ENCODE results near the gene CALN1. TPM values are rescaled to one million over a fixed set of nuclear protein-coding genes. Genes with fewer than 3 reads are reported as not detected.

The CALN1 gene
- total and polyA plus RNA-seq, 9 of the 15 experiments (the other 6 are each of a cell fraction or from before 2014, with no cell fraction given), result 1.4 to 7.5 (median 3.3) TPM

DNA sequence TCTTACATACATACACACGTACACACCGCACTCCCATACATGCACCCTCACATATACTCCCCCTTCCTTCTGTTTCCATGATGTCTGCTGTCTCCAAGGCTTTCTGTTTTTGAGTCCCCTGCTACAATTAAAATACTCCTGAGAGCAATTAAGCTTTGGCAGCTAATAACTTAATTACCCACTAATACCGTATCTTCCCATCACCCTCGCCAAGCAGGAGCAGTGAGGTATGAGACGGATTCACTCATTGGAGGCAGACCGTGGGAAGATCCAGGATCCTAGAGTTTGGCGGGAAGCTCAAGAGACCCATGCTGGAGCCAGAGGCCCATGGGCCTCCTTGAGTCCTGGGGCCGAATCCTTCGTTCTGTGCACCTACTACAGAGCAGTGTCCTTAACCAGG, 1.7 kb upstream of the CALN1 start:
- Histone ChIP-seq H3K27ac (ENCODE audit: extremely low read depth, low read depth, low read length) (no peak overlapping the region), H3K9me3 (replicated peaks; ENCODE audit: control insufficient read depth, insufficient read depth, low read depth, low read length) (no peaks in the 10 kb centered on the region; the same call in 1 of the 2 replicates), H3K4me1 (replicated peaks in 1 of 2; ENCODE audit: control insufficient read depth in 2 of 2, insufficient read depth in 2 of 2, low read length in 2 of 2) (no peaks in the 10 kb centered on the region), H3K4me3 (no peak overlapping the region), H3K4me2 (ENCODE audit: insufficient read depth, low read length) (no peak overlapping the region), H3K9ac (ENCODE audit: insufficient read depth in 1 of 2, low read depth in 2 of 2, low read length in 2 of 2) (no peak overlapping the region), H3K9me1 (ENCODE audit: control insufficient read depth, insufficient read depth, low read length) (no peaks in the 10 kb centered on the region), H2AFZ (ENCODE audit: low read depth, low read length) (no peak overlapping the region), H3K27me3 (ENCODE audit: control insufficient read depth in 2 of 2, insufficient read depth in 2 of 2, low read length in 2 of 2) (peaks cover 0 to 16% of the 10 kb centered on the region in 2 experiments; a peak in 1 of 5 replicates), H3K36me3 (ENCODE audit: control insufficient read depth, insufficient read depth, low read length) (no peaks in the 10 kb centered on the region), H3K79me2 (ENCODE audit: control insufficient read depth, insufficient read depth, low read length) (peaks cover 11% of the 10 kb centered on the region; the same call in 2 of the 3 replicates), H4K20me1 (replicated peaks; ENCODE audit: control insufficient read depth, insufficient read depth, low read length) (no peaks in the 10 kb centered on the region)
- intact Hi-C loops (cut with micrococcal nuclease), result no loop called here
- FAIRE-seq (no peak), ATAC-seq (no peak), DNase-seq (ENCODE audit: extremely low read depth in 1 of 4, low spot score in 3 of 4) (no peak)
- WGBS (ENCODE audit: insufficient coverage, low coverage, missing lambda C conversion rate), result under 1% methylated on average over 9 of the region's 9 CpGs
- ChIA-PET POLR2A (no interaction called here), CTCF (ENCODE audit: low intra/inter-chr PET ratio) (no interaction called here)
- in situ Hi-C loops (cut with MboI), result no loop called here
- no TSS peak for BruUV-seq (replicated peaks)
- TF ChIP-seq KDM5B (IDR thresholded peaks at IDR 0.05; ENCODE audit: insufficient replicate concordance, low read depth, low read length) (no peak), HMG20A (CRISPR knock-in tag; conservative IDR thresholded peaks at IDR 0.05) (no peak), KLF13 (tag; IDR thresholded peaks at IDR 0.05; ENCODE audit: borderline replicate concordance, low read depth) (no peak), BACH1 (tag; IDR thresholded peaks at IDR 0.05) (no peak), ZNF445 (CRISPR knock-in tag; IDR thresholded peaks at IDR 0.05; ENCODE audit: low read depth) (no peak), C11orf30 (IDR thresholded peaks at IDR 0.05; ENCODE audit: low read depth) (no peak), SMARCC2 (IDR thresholded peaks at IDR 0.05; ENCODE audit: low read depth) (no peak), SNRNP70 (optimal IDR thresholded peaks at IDR 0.05; ENCODE audit: low read depth, low read length) (no peak), RBFOX2 (IDR thresholded peaks at IDR 0.05; ENCODE audit: low read depth, low read length) (no peak), CAMTA2 (CRISPR knock-in tag; conservative IDR thresholded peaks at IDR 0.05) (no peak)
- TF ChIP-seq, protein P1, sequence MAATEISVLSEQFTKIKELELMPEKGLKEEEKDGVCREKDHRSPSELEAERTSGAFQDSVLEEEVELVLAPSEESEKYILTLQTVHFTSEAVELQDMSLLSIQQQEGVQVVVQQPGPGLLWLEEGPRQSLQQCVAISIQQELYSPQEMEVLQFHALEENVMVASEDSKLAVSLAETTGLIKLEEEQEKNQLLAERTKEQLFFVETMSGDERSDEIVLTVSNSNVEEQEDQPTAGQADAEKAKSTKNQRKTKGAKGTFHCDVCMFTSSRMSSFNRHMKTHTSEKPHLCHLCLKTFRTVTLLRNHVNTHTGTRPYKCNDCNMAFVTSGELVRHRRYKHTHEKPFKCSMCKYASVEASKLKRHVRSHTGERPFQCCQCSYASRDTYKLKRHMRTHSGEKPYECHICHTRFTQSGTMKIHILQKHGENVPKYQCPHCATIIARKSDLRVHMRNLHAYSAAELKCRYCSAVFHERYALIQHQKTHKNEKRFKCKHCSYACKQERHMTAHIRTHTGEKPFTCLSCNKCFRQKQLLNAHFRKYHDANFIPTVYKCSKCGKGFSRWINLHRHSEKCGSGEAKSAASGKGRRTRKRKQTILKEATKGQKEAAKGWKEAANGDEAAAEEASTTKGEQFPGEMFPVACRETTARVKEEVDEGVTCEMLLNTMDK (IDR thresholded peaks at IDR 0.05; ENCODE audit: borderline replicate concordance, insufficient read depth, low read depth, low read length, poor library complexity, severe bottlenecking), result no peak
- TF ChIP-seq, protein P2, sequence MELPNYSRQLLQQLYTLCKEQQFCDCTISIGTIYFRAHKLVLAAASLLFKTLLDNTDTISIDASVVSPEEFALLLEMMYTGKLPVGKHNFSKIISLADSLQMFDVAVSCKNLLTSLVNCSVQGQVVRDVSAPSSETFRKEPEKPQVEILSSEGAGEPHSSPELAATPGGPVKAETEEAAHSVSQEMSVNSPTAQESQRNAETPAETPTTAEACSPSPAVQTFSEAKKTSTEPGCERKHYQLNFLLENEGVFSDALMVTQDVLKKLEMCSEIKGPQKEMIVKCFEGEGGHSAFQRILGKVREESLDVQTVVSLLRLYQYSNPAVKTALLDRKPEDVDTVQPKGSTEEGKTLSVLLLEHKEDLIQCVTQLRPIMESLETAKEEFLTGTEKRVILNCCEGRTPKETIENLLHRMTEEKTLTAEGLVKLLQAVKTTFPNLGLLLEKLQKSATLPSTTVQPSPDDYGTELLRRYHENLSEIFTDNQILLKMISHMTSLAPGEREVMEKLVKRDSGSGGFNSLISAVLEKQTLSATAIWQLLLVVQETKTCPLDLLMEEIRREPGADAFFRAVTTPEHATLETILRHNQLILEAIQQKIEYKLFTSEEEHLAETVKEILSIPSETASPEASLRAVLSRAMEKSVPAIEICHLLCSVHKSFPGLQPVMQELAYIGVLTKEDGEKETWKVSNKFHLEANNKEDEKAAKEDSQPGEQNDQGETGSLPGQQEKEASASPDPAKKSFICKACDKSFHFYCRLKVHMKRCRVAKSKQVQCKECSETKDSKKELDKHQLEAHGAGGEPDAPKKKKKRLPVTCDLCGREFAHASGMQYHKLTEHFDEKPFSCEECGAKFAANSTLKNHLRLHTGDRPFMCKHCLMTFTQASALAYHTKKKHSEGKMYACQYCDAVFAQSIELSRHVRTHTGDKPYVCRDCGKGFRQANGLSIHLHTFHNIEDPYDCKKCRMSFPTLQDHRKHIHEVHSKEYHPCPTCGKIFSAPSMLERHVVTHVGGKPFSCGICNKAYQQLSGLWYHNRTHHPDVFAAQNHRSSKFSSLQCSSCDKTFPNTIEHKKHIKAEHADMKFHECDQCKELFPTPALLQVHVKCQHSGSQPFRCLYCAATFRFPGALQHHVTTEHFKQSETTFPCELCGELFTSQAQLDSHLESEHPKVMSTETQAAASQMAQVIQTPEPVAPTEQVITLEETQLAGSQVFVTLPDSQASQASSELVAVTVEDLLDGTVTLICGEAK (IDR thresholded peaks at IDR 0.05), result no peak
- TF ChIP-seq, protein P2 (CRISPR knock-in tag; IDR thresholded peaks at IDR 0.05), result no peak
